ENCODE data around the gene FBN2. TPM values are rescaled to one million over a fixed set of nuclear protein-coding genes. Genes with fewer than 3 reads are reported as not detected.

The FBN2 gene
- polyA plus RNA-seq, 1 donor from 2014 or later = 1.6 TPM

DNA sequence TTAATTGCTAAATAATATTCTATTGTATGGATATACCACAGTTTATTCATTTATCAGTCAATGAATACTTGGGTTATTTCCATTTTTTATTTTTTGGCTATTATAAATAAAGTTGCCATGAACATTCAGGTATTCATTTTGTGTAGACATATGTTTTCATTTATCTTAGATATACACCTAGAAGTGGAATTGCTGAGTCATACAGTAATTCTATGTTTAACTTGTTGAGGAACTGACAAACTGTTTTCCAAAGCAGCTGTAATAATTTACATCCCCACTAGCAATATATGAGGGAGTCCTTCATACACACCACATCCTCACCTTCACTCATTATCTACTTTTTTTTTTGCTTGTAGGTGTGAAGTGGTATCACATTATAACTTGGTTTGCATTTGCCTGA is 123.6 kb downstream of the FBN2 start:
- H3F3A ChIP-seq (ENCODE audit: insufficient read depth, low read length, poor library complexity, severe bottlenecking) = no peaks in the 10 kb centered on the region
- no peaks in the 10 kb centered on the region for H3K9me2 ChIP-seq (ENCODE audit: insufficient read depth, low read length)
- no peak overlapping the region for H3K27ac ChIP-seq (ENCODE audit: low read length)
- H3K36me3 ChIP-seq (ENCODE audit: insufficient read depth, low read length) = no peaks in the 10 kb centered on the region
- no peaks in the 10 kb centered on the region for H3K79me2 ChIP-seq (replicated peaks; ENCODE audit: insufficient read depth, low read length)
- no peaks in the 10 kb centered on the region for H4K20me1 ChIP-seq (ENCODE audit: insufficient read depth)
- H3K27me3 ChIP-seq (ENCODE audit: insufficient read depth, low read depth, low read length) = no peaks in the 10 kb centered on the region
- H3K9ac ChIP-seq (ENCODE audit: low read length) = no peak overlapping the region
- no peak overlapping the region for H3K4me3 ChIP-seq (ENCODE audit: low read length)
- TF ChIP-seq SMC3 (conservative IDR thresholded peaks at IDR 0.05; ENCODE audit: poor library complexity) (no peak), EP300 (conservative IDR thresholded peaks at IDR 0.05; ENCODE audit: poor library complexity, severe bottlenecking) (no peak), TAF1 (IDR thresholded peaks at IDR 0.05; ENCODE audit: low read depth) (no peak), POLR2AphosphoS5 (IDR thresholded peaks at IDR 0.05) (no peak), EZH2 (IDR thresholded peaks at IDR 0.05; ENCODE audit: borderline replicate concordance, insufficient read depth, low read length, poor library complexity, severe bottlenecking) (no peak)
- H3K4me2 ChIP-seq (ENCODE audit: low read length) = no peak overlapping the region
- H2AFZ ChIP-seq (ENCODE audit: low read depth, low read length) = no peak overlapping the region
- no peaks in the 10 kb centered on the region for H3K9me3 ChIP-seq (ENCODE audit: low read length)

- Histone ChIP-seq H3K4me3 (ENCODE audit: low read length) (no peak overlapping the region), H3K9ac (ENCODE audit: low read length) (no peak overlapping the region), H3K79me2 (replicated peaks; ENCODE audit: insufficient read depth, low read length) (no peaks in the 10 kb centered on the region), H4K20me1 (ENCODE audit: insufficient read depth) (no peaks in the 10 kb centered on the region), H3K9me3 (ENCODE audit: low read length) (no peaks in the 10 kb centered on the region), H2AFZ (ENCODE audit: low read depth, low read length) (no peak overlapping the region), H3K36me3 (ENCODE audit: insufficient read depth, low read length) (no peaks in the 10 kb centered on the region), H3K27ac (ENCODE audit: low read length) (no peak overlapping the region), H3K9me2 (ENCODE audit: insufficient read depth, low read length) (no peaks in the 10 kb centered on the region), H3K27me3 (ENCODE audit: insufficient read depth, low read depth, low read length) (no peaks in the 10 kb centered on the region), H3K4me2 (ENCODE audit: low read length) (no peak overlapping the region), H3F3A (ENCODE audit: insufficient read depth, low read length, poor library complexity, severe bottlenecking) (no peaks in the 10 kb centered on the region)
- TF ChIP-seq REST (IDR thresholded peaks at IDR 0.05; ENCODE audit: borderline replicate concordance) = no peak
- TF ChIP-seq MXI1 (conservative IDR thresholded peaks at IDR 0.05; ENCODE audit: poor library complexity, severe bottlenecking) = no peak
- TF ChIP-seq EZH2 (IDR thresholded peaks at IDR 0.05; ENCODE audit: borderline replicate concordance, insufficient read depth, low read length, poor library complexity, severe bottlenecking) = no peak
- TF ChIP-seq POLR2AphosphoS5 (IDR thresholded peaks at IDR 0.05) = no peak
- no peak for TF ChIP-seq TAF1 (IDR thresholded peaks at IDR 0.05; ENCODE audit: low read depth)
- no peak for TF ChIP-seq CTCF (IDR thresholded peaks at IDR 0.05; ENCODE audit: poor library complexity, severe bottlenecking)
- TF ChIP-seq EP300 (conservative IDR thresholded peaks at IDR 0.05; ENCODE audit: poor library complexity, severe bottlenecking) = no peak
- TF ChIP-seq RAD21 (conservative IDR thresholded peaks at IDR 0.05) = no peak
- TF ChIP-seq SMC3 (conservative IDR thresholded peaks at IDR 0.05; ENCODE audit: poor library complexity) = no peak
Measured at GRCh38 chr5:128413356-128413755, 124.7 kb downstream of the FBN2 start.
